IMR-90 (cell line): Measurements from ENCODE around the gene CLTCL1.

ENCODE experiments used
- CEBPB ChIP-seq: IDR thresholded peaks from 2 replicates; pipeline ENCODE4 v1.6.1; 2012; ENCODE audit warnings: low read depth, low read length, improper control_type of control experiment
- MAZ ChIP-seq: IDR thresholded peaks from 2 replicates; pipeline ENCODE4 v1.6.1; 2012; ENCODE audit warnings: low read depth, mild to moderate bottlenecking, low read length, improper control_type of control experiment, moderate library complexity, borderline replicate concordance

- TF ChIP-seq CEBPB (no peak), MAZ (no peak)
Observed at GRCh38 chr22:19253143-19253542, 38.4 kb downstream of the CLTCL1 start.
